Activated T-helper 1 cell treated with Interleukin-2 at 50 U/mL for 16 hours (primary cell): Measurements from ENCODE around the gene FCHSD2.
"Not testable (repeated sequence)": the region's sequence is repeated elsewhere in the genome, so short reads cannot be mapped to it uniquely, and the experiment has no call there.

Experiments used
- DNase-seq: peaks from one replicate; pipeline ENCODE4 v3.0.0-alpha.2; 2020; ENCODE audit warnings: low read depth

FCHSD2 gene

GRCh38 chr11:72818971-72819370, 323.1 kb downstream of the FCHSD2 start:
- DNase-seq, result no peak

DNA sequence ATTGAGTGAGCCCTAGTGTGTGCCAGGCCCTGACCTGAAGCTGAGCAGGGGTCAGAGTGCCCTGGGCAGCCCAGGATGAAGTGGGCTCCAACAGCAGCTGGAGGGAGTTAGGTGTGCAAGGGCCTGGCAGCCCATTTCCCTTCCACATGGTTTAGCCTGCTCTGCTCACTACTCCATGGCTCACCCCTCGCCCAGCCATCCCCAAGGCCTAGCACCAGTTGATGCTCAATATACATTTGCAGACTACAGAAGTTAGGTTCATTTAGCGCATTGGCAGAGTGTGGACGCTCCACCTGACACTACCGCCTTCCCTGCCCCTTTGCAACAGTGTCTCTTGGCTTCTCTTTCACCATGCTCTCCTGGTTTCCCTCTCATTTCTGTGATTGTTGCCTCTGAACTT, 324.2 kb downstream of the FCHSD2 start:
- DNase-seq, result no peak

DNA sequence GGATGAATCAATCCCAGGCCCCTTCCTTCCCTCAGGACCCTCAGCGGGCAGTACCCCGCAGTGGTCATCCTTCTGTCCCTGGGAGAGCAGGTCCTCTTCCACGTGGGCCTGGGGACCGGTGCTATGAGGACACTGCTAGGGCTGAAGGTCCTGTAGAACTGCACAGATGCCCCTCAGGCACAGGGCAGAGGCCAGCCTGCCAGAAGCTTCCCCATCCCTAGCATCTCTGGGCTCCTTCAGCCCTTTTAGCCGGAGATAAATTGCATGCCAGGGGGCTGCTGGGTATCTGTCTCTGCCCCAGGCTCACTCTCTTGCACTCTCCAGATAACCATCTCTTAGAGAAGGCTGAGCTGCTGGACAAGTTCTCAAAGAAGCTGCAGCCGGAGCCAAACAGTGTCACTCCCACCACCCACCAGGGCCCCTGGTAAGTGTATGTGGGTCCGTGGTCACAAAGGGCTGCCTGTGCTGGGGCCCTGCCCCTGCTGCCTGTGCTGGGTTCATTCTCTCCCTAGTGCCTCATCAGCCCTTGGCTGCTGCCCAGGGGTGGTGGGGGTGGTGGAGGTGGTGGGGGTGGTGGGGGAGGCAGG, 325.6 kb downstream of the FCHSD2 start:
- no peak for DNase-seq

GRCh38 chr11:72815110-72815618, 327.0 kb downstream of the FCHSD2 start:
- no peak for DNase-seq

GRCh38 chr11:72814286-72815109, 327.6 kb downstream of the FCHSD2 start, which contains the start of gene ATG16L2:
Gene ATG16L2 (plus strand): TSS chr11:72814411. CDS start chr11:72814446, 35 bp downstream.
- peak; percentile 87 for DNase-seq

DNA sequence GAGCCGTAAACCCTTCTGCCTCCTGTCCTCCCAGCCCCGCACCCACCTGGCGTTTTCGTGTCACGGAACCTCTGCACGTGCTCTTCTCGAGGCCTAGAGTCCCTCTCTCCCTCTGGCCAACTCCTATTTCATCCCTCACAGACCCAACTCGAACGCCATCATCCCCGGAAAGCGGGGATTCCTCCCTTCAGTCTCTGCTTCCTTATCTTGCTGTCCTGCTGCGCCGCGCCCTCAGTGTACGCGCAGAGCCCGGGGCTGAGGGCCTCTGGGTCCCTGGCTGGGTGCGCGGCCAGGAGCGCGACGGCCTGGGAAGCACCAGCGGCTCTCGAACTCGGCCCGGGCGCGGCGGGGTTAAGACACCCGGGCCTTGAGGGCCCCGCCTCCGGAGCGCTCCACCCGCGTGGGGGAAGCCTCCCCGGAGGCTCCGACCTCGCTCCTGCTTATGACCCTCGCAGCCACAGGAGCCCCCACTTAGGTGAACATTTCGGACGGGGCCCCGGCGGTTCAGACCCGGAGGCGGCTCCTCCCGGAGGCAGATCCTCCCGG, 328.3 kb downstream of the FCHSD2 start:
- DNase-seq, result no peak

DNA sequence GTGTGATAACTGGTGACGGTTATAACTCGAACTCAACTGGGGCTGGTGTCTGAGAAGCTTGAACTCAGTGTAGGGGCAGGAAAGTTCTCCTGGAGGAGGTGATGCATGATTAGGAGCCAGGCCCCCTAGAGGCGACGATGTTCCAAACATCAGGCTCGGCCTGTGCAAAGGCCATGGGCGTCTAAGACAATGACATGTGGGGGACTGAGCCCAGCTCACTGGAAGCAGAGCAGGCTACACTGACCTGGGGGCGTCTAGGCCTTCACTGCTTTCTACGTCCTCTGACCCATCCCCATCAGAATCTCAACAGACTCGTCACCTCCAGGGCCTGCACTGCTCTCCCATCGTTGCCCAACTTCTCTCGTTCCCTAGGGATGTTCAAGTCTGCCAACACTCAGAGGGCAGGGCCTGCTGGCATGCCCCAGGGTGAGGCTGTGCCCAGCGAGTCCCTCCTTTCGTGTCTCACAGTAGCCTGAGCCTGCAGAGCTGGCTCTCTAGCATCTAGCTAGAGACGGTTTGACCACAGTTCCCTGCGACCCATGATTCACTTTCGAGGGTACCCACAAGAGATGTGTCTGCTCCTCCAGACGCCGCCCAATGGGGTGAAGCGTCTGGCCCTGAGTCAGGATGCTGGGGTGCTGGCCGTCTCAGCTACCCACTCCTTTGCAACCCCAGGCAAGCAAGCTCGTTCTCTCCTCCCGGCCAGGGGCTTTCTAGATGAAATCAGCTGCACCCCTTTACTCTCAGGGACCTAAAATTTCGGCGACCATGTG, 329.0 kb downstream of the FCHSD2 start:
- peak; percentile 33 for DNase-seq

GRCh38 chr11:72812604-72812966, 329.5 kb downstream of the FCHSD2 start:
- no peak for DNase-seq

DNA sequence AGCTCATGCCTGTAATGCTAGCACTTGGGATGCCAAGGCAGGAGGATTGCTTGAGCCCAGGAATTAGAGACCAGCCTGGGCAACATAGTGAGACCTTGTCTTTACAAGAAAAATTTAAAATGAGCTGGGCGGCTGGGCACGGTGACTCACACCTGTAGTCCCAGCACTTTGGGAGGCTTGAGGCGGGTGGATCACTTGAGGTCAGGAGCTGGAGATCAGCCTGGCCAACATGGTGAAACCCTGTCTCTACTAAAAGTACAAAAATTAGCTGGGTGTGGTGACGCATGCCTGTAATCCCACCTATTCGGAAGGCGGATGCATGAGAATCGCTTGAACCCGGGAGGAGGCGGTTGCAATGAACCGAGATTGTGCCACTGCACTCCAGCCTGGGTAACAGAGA, 330.4 kb downstream of the FCHSD2 start:
- not testable (repeated sequence) for DNase-seq

DNA sequence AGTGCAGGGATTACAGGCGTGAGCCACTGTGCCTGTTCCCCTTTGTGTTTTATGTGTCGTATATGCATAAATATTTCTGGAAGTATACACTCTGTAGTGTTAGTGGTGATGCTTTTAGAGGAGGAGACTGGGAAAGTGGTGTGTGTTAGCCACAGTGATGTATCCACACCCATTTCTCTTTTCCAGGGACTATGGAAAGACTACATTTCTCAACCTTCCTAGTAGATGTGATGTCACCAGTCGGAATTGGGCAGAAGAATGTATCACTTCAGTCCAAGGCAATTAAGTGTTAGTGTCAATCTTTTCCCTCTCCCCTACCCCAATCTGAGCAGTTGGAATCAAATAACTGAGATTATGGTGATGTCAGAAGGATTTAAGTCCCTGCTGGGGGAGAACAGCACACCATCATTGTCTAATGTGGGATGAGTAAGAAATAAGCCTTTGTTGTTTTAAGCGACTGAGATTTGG, 333.8 kb downstream of the FCHSD2 start:
- no peak for DNase-seq

GRCh38 chr11:72807792-72808191, 334.3 kb downstream of the FCHSD2 start:
- no peak for DNase-seq

GRCh38 chr11:72807021-72807693, 335.0 kb downstream of the FCHSD2 start:
- no peak for DNase-seq

DNA sequence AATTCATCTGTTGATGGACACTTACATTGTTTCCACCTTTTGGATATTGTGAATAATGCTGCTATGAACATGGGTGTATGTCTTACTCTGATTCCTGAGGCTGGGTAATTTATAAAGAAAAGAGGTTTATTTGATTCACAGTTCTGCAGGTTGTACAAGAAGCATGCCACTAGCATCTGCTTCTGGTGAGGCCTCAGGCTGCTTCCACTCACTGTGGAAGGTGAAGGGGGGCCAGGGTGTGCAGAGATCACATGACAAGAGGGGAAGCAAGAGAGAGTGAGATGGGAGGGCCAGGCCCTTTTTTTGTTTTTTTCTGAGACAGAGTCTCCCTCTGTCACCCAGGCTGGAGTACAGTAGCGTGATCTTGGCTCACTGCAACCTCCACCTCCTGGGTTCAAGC, 335.7 kb downstream of the FCHSD2 start:
- DNase-seq, result not testable (repeated sequence)

- no peak for DNase-seq
Measured at GRCh38 chr11:72805216-72805615, 336.9 kb downstream of the FCHSD2 start.

DNA sequence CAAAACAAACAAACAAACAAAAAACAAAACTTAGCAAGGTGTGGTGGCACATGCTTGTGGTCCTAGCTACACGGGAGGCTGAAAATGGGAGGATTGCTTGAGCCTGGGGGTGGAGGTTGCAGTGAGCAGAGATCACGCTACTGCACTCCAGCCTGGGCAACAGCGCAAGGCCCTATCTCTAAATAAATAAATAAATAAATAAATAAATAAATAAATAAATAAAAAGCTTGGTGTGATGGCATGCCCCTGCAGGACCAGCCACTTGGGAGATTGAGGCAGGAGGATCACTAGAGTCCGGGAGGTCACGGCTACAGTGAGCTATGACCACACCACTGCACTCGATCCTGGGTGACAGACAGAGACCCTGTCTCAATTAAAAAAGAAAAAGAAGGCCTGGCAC, 339.3 kb downstream of the FCHSD2 start:
- DNase-seq, result no peak

DNA sequence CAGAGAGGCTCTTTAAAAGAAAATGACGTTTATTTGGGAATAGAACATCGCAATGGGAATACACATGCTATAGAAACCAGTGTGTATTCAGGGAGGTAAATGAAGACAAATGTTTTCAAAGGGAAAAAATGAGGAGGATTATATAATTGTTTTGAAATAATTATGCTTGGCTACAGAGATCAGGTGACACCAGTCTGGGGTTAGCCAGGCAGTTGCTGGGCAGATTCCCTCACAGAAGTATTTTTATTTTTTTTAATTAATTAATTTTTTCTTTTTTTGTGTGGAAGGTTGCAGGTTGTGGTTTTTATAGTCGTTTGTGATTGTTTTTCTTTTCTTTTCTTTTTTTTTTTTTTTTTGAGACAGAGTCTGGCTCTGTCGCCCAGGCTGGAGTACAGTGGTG, 342.7 kb downstream of the FCHSD2 start:
- no peak for DNase-seq

- no peak for DNase-seq
Measured at GRCh38 chr11:72798361-72798760, 343.8 kb downstream of the FCHSD2 start.

DNA sequence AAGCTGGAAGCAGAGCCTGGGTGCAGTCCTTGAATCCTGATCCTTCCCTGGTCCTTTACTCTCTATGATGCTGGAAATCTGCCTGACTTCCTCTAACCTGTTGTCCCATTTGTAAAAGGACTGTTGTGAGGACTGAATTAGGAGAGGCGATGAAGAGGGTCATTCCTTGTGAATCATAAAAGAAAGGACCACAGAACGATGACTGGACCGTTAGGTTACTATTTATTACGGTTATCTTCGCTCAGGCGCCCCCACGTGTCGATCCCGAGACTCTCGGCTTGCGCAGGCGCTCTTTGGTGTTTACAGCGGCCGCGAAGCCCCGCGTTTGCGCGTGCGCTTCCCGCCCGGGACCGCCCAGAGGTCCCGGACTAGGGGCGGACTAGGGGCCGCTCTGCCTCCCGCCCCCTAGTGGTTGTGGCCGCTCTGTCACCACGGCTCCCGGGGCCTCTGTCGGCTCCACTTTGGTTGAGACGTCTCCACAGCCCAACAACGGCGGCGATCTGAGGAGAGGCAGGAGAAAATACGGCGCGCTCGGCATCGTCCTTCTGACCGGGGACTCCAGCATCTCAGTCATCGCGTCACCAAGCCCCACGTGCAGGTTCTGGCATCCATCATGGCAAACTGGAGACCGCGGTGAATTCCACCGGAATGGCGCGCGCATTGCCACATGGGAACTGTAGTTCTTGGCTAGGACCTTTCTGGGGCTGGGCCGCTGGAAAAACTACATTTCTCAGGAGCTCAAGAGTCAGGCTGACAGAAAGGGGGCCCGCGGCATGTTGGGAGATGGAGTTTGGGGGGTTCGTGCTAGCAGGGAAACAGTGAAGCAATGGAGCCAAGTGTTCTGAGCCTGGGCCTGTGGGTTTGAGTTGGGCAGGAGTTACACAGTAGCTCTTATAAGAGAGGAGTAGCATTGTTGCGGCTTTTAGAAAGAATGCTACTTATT, 348.4 kb downstream of the FCHSD2 start, which contains the start of gene STARD10:
STARD10 (minus strand) TSS at position 623 of the 943 bp plus-strand sequence. CDS start 12,866 bp downstream, outside the sequence.
- DNase-seq, result peak; percentile 93

DNA sequence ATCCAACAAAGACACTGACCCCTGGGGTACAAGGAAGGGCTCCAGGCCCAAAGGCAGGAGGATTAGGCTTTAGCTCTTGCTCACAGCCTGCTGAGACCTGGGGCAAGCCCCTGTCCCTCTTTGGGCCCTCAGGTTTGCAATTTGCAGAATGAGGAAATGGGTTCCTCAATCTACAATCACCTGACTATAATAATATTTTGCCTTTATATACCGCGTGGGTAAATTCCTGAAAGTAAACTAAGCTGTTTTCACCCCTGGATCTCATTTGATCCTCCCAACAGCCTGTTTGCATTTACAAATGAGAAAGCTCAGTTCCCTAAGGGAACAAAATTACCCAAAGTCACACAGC, 349.1 kb downstream of the FCHSD2 start:
- no peak for DNase-seq

GRCh38 chr11:72792437-72793021, 349.6 kb downstream of the FCHSD2 start:
- no peak for DNase-seq
